ENCODE data around the gene ZNF217.
"Not testable (repeated sequence)": the region's sequence is repeated elsewhere in the genome, so short reads cannot be mapped to it uniquely, and the experiment has no call there.

Gene ZNF217

GRCh38 chr20:53565254-53565653, 28.4 kb downstream of the ZNF217 start:
- TF ChIP-seq, protein P1, sequence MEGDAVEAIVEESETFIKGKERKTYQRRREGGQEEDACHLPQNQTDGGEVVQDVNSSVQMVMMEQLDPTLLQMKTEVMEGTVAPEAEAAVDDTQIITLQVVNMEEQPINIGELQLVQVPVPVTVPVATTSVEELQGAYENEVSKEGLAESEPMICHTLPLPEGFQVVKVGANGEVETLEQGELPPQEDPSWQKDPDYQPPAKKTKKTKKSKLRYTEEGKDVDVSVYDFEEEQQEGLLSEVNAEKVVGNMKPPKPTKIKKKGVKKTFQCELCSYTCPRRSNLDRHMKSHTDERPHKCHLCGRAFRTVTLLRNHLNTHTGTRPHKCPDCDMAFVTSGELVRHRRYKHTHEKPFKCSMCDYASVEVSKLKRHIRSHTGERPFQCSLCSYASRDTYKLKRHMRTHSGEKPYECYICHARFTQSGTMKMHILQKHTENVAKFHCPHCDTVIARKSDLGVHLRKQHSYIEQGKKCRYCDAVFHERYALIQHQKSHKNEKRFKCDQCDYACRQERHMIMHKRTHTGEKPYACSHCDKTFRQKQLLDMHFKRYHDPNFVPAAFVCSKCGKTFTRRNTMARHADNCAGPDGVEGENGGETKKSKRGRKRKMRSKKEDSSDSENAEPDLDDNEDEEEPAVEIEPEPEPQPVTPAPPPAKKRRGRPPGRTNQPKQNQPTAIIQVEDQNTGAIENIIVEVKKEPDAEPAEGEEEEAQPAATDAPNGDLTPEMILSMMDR (IDR thresholded peaks at IDR 0.05; ENCODE audit: control insufficient read depth, extremely low read depth, insufficient read depth), result no peak

DNA sequence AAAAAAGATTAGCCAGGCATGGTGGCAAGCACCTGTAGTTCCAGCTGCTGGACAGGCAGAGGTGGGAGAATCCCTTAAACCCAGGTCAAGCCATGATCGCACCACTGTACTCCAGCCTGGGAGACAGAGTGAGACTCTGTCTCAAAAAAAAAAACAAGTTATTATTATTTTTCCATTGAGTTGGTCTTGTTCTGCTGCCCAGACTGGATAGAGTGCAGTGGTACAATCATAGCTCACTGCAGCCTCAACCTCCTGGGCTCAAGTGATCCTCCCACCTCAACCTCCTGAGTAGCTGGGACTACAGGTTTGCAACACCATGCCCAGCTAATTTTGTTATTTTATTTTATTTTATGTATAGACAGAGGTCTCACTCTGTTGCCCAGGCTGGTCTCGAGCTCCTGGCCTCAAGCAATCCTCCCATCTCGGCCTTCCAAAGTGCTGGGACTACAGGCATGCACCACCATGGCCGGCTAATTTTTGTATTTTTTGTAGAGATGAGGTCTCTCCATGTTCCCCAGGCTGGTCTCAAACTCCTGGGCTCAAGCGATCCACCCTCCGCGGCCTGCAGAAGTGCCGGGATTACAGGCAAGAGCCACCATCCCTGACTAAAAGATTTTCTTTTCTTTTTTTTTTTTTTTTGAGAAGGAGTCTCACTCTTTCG, 31.4 kb downstream of the ZNF217 start:
- H3K4me3 ChIP-seq (ENCODE audit: low read depth, low read length); DNase-seq (ENCODE audit: low read depth): not testable (repeated sequence)

More at GRCh38 chr20:53565254-53565653, 28.4 kb downstream of the ZNF217 start:
- H3K4me3 ChIP-seq (ENCODE audit: low read depth, low read length), result no peak overlapping the region
- DNase-seq (ENCODE audit: low read depth), result no peak

GRCh38 chr20:53561505-53561904, 32.1 kb downstream of the ZNF217 start:
- H3K4me3 ChIP-seq (ENCODE audit: low read depth, low read length), result no peak overlapping the region
- TF ChIP-seq, protein P1 (IDR thresholded peaks at IDR 0.05; ENCODE audit: control insufficient read depth, extremely low read depth, insufficient read depth), result no peak
- no peak for DNase-seq (ENCODE audit: low read depth)

- TF ChIP-seq, protein P1 (IDR thresholded peaks at IDR 0.05; ENCODE audit: control insufficient read depth, extremely low read depth, insufficient read depth), result no peak
- H3K4me3 ChIP-seq (ENCODE audit: low read depth, low read length), result no peak overlapping the region
- no peak for DNase-seq (ENCODE audit: low read depth)
Measured at GRCh38 chr20:53559816-53560215, 33.8 kb downstream of the ZNF217 start.

DNA sequence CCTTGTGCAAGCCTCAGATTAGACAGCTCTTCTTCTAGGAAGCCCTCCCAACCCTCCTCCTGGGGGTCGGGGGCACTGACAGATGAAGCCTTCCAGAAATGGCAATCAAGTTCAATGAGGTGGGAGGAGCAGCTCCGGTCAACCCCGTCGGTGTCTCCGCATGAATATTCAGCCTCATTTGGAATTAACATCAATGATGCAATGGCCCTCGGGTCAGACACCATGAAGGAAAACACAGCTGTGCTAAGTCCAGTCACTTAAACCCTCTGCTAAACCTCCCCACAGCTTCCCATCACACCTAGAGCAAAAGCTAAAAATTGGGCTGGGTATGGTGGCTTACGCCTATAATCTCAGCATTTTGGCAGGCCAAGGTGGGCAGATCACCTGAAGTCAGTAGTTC, 36.5 kb downstream of the ZNF217 start:
- no peak overlapping the region for H3K4me3 ChIP-seq (ENCODE audit: low read depth, low read length)
- DNase-seq (ENCODE audit: low read depth), result no peak
- TF ChIP-seq, protein P1 (IDR thresholded peaks at IDR 0.05; ENCODE audit: control insufficient read depth, extremely low read depth, insufficient read depth), result no peak

- no peak overlapping the region for H3K4me3 ChIP-seq (ENCODE audit: low read depth, low read length)
- DNase-seq (ENCODE audit: low read depth), result no peak
- TF ChIP-seq, protein P1 (IDR thresholded peaks at IDR 0.05; ENCODE audit: control insufficient read depth, extremely low read depth, insufficient read depth), result no peak
Measured at GRCh38 chr20:53556267-53556897, 37.3 kb downstream of the ZNF217 start.

DNA sequence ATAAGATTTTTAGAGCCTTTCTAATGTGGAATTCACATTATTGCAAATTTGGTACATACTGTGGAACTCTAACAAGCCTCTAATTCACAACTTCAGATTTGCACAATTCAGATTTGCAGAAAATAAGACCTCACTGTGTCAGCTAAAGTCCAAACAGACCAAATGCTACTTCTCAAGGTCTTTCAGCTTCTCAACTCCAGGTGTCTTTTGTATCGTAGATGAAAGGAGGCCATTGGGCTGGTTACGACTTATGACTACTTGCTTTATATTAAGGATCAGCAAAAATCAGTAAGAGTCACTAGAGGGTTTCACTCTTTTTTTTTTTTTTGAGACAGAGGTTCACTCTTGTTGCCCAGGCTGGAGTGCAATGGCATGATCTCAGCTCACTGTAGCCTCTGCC, 37.8 kb downstream of the ZNF217 start:
- no peak overlapping the region for H3K4me3 ChIP-seq (ENCODE audit: low read depth, low read length)
- no peak for DNase-seq (ENCODE audit: low read depth)
- TF ChIP-seq, protein P1 (IDR thresholded peaks at IDR 0.05; ENCODE audit: control insufficient read depth, extremely low read depth, insufficient read depth), result no peak
